Adrenal gland (tissue), 12 donors: ENCODE measurements around the gene MMP24OS. TPM values are rescaled to one million over a fixed set of nuclear protein-coding genes. Genes with fewer than 3 reads are reported as not detected.
"Not testable (repeated sequence)": the region's sequence is repeated elsewhere in the genome, so short reads cannot be mapped to it uniquely, and the experiment has no call there.

ENCODE experiments used
- DNase-seq, 7 donors: peaks; one replicate each; pipeline ENCODE4 v3.0.0-alpha.2; 2019 to 2020
- H3K27ac ChIP-seq, 5 donors: fragments of 200-600 bp; sonication (generic) in 4 of 5; 1 replicate in 3 of 5; 2 replicates in 2 of 5; pipeline versions ENCODE4 v1.5.1 to v1.8.0; 2016 to 2020; ENCODE audit warnings: mild to moderate bottlenecking in 1 of 5
- H3K27me3 ChIP-seq: fragments of 200-600 bp; 2 replicates; pipeline ENCODE4 v1.8.0; 2021
- H3K36me3 ChIP-seq, 2 donors: fragments of 200-600 bp; replicated peaks in 1 of 2; 1 replicate in 1 of 2; 2 replicates in 1 of 2; pipeline versions ENCODE4 v1.5.1 to v1.8.0; 2018 to 2022
- H3K4me1 ChIP-seq, 2 donors: fragments of 200-600 bp; replicated peaks in 1 of 2; 1 replicate in 1 of 2; 2 replicates in 1 of 2; pipeline versions ENCODE4 v1.5.1 to v1.8.0; 2018 to 2021
- H3K4me3 ChIP-seq, 4 donors: fragments of 200-600 bp; sonication (generic) in 3 of 4; one replicate each; pipeline ENCODE4 v1.5.1; 2016 to 2018
- H3K9me3 ChIP-seq, 3 donors: fragments of 200-600 bp; sonication (generic) in 1 of 3; replicated peaks in 1 of 3; 1 replicate in 2 of 3; 2 replicates in 1 of 3; pipeline versions ENCODE4 v1.5.1 to v1.8.0; 2016 to 2021
- POLR2A ChIP-seq, 2 donors: fragments of 450-650 bp; IDR thresholded peaks; one replicate each; pipeline ENCODE4 v1.6.1; 2017; ENCODE audit warnings: antibody characterized with exemption in 2 of 2, mild to moderate bottlenecking in 2 of 2, moderate library complexity in 1 of 2
- WGBS, 4 donors: extraction: QIAGEN DNeasy Blood & Tissue Kit in 2 of 4; methylation state at CpG; one replicate each; pipeline versions ENCODE4 v1.1.5 to v1.1.7; 2013 to 2017; 5-methylcytosine and 5-hydroxymethylcytosine counted together
- intact Hi-C, 2 donors: fragments of 100-400 bp; cut with DNase I; formaldehyde crosslinking; loops; one replicate each; pipeline versions ENCODE4 v1.14.1 to v1.15.0; 2022 to 2023
- polyA plus RNA-seq, 3 donors: library from polyadenylated mRNA; stranded (reverse); fragments of 200-250 nt in 2 of 3; fragments of 350-450 nt in 1 of 3; fragmentation: Illumina TruSeq in 1 of 3; extraction: RNeasy Lipid Tissue Mini Kit (QIAGEN cat#74804) in 1 of 3; gene quantifications; one replicate each; pipeline ENCODE4 v1.2.3, GENCODE V29; 2013 to 2014
- total RNA-seq, 9 donors: library from RNA; depleted of rRNA in 4 of 9; stranded (reverse); fragments of >200 nt in 4 of 9; fragments of 120-200 nt in 1 of 9; fragmentation: NEBNext Ultra II Directional in 1 of 9; extraction: Animal tissue kit (Norgen Biotek cat#: 25700) in 1 of 9; gene quantifications; one replicate each; pipeline versions ENCODE4 v1.1.0 to v1.2.4, GENCODE V29; 2013 to 2023
- TF ChIP-seq, protein P1 (sequence below), 6 experiments: fragments of 450-650 bp in 4 of 6; fragments of 200-600 bp in 2 of 6; sonication (generic) in 1 of 6; IDR thresholded peaks; 1 replicate in 5 of 6; 2 replicates in 1 of 6; pipeline versions ENCODE4 v1.5.1 to v1.8.0; 2016 to 2021; ENCODE audit warnings: antibody characterized with exemption in 6 of 6, mild to moderate bottlenecking in 2 of 6, moderate library complexity in 1 of 6
- donor health status: healthy with polysubstance abuse.
- donor health status: Bipolar disorder and iron deficiency.
- donor health status: DM: yes; HTN: yes; CAD: no.
- donor health status: DM: no; HTN: no; CAD: no.
- donor health status: DM: no; HTN: no; CAD: no.
- donor health status: DM: yes; HTN: yes; CAD: no.

The MMP24OS gene
- total and polyA plus RNA-seq, 12 donors = 24.8 to 150 (median 84.4) TPM

DNA sequence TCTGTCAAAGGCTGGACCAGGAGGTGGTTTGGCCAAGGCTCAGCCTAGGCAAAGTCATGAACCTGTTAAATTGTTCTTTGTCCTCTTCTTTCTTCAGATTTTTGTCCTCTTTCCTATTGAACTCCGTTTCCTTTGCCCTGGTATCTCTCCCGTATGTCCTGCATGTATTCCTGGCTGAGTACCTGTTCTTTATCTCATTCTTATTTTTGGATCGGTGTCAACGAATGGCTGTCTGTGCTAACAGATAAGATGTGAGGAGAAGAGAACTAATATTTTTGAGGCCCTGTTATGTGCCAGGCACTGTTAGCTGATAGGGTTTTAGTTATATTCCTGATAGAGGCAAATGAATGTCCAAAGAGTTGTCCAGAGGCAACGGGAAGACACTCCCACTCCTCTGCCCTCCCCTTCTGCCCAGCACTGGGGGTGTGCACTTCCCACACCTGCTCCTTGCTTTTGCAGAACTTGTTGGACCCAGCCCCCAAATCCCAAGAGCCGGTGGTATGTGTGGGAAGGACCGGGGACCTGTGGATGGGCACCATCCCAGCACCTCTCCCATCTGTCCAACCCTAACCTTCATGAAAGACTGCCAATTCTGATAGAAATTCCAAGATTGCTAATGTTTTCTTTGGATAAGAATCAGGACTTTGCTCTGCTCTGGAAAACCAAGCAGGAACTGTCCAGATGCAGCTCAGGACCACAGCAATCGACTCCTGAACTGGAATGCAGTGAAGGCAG is 20.6 kb downstream of the MMP24OS start:
- intact Hi-C loops = no loop called here
- DNase-seq = no peak
- WGBS, 4 donors = 44 to 68% (median 58%) methylated on average over 8 of the region's 8 CpGs
- no peaks in the 10 kb centered on the region for H3K36me3 ChIP-seq
- no peaks in the 10 kb centered on the region for H3K27me3 ChIP-seq
- H3K27ac ChIP-seq = no peak overlapping the region
- no peaks in the 10 kb centered on the region for H3K9me3 ChIP-seq
- TF ChIP-seq, protein P1, sequence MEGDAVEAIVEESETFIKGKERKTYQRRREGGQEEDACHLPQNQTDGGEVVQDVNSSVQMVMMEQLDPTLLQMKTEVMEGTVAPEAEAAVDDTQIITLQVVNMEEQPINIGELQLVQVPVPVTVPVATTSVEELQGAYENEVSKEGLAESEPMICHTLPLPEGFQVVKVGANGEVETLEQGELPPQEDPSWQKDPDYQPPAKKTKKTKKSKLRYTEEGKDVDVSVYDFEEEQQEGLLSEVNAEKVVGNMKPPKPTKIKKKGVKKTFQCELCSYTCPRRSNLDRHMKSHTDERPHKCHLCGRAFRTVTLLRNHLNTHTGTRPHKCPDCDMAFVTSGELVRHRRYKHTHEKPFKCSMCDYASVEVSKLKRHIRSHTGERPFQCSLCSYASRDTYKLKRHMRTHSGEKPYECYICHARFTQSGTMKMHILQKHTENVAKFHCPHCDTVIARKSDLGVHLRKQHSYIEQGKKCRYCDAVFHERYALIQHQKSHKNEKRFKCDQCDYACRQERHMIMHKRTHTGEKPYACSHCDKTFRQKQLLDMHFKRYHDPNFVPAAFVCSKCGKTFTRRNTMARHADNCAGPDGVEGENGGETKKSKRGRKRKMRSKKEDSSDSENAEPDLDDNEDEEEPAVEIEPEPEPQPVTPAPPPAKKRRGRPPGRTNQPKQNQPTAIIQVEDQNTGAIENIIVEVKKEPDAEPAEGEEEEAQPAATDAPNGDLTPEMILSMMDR (IDR thresholded peaks at IDR 0.05) = no peak
- TF ChIP-seq POLR2A (IDR thresholded peaks at IDR 0.05) = no peak
- peaks cover 0 to 13% of the 10 kb centered on the region in 2 donors for H3K4me1 ChIP-seq
- H3K4me3 ChIP-seq = no peak overlapping the region

DNA sequence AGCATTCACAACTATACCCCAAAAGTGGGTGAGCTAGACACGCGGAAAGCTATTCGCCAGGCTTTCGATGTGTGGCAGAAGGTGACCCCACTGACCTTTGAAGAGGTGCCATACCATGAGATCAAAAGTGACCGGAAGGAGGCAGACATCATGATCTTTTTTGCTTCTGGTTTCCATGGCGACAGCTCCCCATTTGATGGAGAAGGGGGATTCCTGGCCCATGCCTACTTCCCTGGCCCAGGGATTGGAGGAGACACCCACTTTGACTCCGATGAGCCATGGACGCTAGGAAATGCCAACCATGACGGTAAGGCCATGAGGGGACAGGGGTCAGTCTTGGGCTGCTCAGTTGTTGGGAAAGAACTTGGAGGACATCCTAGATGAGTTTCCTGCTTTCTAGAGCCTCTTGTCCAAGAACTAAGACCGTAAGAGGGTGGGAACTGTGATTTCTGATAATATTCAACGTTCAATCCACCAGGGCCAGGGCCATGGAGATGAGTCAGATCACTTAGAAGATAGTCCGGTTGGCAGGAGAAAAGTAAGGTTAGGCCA is 23.4 kb downstream of the MMP24OS start:
- 61 to 80% (median 79%) methylated on average over 10 to 12 of the region's 12 CpGs for WGBS, 4 donors
- TF ChIP-seq, protein P1 (IDR thresholded peaks at IDR 0.05) = no peak
- no peak for TF ChIP-seq POLR2A (IDR thresholded peaks at IDR 0.05)
- DNase-seq = peak in 2 of 7 donors; percentile 36
- Histone ChIP-seq H3K4me1 (peaks cover 0 to 13% of the 10 kb centered on the region in 2 donors), H3K4me3 (no peak overlapping the region), H3K36me3 (no peaks in the 10 kb centered on the region), H3K27me3 (no peaks in the 10 kb centered on the region), H3K9me3 (no peaks in the 10 kb centered on the region), H3K27ac (no peak overlapping the region)
- intact Hi-C loops = no loop called here

DNA sequence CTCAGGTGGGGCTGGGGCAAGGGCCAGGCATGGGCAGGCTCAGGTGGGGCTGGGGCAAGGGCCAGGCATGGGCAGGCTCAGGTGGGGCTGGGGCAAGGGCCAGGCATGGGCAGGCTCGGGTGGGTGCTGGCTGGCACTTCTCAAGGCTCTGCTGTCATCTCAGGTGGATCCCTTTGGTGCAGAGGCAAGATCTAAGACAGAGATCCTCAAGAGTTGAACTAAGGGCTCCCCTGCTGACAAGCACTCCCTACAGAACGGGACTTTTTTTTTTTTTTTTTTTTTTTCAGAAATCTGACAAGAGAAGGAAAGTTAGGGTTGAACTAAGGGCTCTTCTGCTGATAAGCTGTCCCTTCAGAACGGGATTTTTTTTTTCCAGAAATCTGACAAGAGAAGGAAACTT is 24.9 kb downstream of the MMP24OS start:
- no peaks in the 10 kb centered on the region for H3K9me3 ChIP-seq
- 82 to 91% (median 86%) methylated on average over 2 to 3 of the region's 3 CpGs for WGBS, 4 donors
- TF ChIP-seq POLR2A (IDR thresholded peaks at IDR 0.05) = no peak
- TF ChIP-seq, protein P1 (IDR thresholded peaks at IDR 0.05) = no peak
- no peaks in the 10 kb centered on the region for H3K36me3 ChIP-seq
- no peak overlapping the region for H3K4me3 ChIP-seq
- intact Hi-C loops = no loop called here
- peaks cover 0 to 11% of the 10 kb centered on the region in 2 donors for H3K4me1 ChIP-seq
- H3K27ac ChIP-seq = no peak overlapping the region
- H3K27me3 ChIP-seq = no peaks in the 10 kb centered on the region
- no peak for DNase-seq

DNA sequence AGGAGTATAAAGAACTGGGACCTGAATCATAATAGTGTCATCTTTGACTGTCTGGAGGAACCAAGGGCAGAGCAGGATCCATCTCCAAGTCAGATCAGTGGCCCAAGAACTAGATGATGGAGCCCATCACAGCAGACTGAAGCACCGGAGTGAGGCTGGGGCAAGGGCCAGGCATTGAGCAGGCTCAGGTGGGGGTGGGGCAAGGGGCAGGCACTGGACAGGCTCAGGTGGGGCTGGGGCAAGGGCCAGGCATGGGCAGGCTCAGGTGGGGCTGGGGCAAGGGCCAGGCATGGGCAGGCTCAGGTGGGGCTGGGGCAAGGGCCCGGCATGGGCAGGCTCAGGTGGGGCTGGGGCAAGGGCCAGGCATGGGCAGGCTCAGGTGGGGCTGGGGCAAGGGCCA is 25.3 kb downstream of the MMP24OS start:
- H3K27ac ChIP-seq, H3K4me3 ChIP-seq, H3K9me3 ChIP-seq, intact Hi-C loops, H3K27me3 ChIP-seq, H3K36me3 ChIP-seq, DNase-seq, H3K4me1 ChIP-seq: not testable (repeated sequence)
- 97 to 100% (median 97%) methylated on average over 1 to 2 of the region's 2 CpGs; no CpG with 5 or more reads in 1 of the 4 donors for WGBS, 4 donors
